ENCODE measurements around the gene PSMG3.

The PSMG3 gene

DNA sequence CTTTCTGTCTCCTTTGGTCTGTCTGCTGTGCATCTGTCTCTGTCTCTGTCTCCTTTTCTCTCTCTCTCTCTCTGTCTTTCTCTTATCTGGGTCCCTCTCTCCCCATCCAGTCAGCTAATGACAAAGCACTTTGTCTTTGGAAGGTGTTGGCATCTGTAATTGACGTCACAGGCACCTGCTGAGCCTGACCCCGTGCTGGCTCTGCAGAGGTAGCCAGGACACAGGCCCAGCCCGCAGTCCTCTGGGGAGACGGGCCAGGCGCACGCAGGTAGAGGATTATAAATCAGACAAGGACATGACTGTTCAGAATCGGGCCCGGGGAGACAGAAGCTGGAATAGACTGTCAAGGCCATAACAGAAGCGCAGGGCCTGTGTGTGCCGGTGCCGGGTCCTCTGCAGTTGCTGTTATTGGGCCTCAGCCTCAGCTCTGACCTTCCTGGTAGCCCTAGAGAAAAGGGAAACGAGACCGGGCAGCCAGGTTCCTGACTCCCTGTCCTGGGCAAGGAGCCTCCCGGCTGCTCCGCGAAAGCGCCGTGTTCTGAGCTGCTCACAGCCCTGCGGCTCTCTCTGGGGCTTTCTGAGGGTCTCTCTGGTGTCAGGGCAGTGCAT, 10.7 kb upstream of the PSMG3 start:
- no peak for DNase-seq (ENCODE audit: low read depth)
- TF ChIP-seq, protein P1, sequence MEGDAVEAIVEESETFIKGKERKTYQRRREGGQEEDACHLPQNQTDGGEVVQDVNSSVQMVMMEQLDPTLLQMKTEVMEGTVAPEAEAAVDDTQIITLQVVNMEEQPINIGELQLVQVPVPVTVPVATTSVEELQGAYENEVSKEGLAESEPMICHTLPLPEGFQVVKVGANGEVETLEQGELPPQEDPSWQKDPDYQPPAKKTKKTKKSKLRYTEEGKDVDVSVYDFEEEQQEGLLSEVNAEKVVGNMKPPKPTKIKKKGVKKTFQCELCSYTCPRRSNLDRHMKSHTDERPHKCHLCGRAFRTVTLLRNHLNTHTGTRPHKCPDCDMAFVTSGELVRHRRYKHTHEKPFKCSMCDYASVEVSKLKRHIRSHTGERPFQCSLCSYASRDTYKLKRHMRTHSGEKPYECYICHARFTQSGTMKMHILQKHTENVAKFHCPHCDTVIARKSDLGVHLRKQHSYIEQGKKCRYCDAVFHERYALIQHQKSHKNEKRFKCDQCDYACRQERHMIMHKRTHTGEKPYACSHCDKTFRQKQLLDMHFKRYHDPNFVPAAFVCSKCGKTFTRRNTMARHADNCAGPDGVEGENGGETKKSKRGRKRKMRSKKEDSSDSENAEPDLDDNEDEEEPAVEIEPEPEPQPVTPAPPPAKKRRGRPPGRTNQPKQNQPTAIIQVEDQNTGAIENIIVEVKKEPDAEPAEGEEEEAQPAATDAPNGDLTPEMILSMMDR (conservative IDR thresholded peaks at IDR 0.05; ENCODE audit: low read depth, low read length) = no peak
- no peak overlapping the region for H3K4me3 ChIP-seq (ENCODE audit: low read length)

DNA sequence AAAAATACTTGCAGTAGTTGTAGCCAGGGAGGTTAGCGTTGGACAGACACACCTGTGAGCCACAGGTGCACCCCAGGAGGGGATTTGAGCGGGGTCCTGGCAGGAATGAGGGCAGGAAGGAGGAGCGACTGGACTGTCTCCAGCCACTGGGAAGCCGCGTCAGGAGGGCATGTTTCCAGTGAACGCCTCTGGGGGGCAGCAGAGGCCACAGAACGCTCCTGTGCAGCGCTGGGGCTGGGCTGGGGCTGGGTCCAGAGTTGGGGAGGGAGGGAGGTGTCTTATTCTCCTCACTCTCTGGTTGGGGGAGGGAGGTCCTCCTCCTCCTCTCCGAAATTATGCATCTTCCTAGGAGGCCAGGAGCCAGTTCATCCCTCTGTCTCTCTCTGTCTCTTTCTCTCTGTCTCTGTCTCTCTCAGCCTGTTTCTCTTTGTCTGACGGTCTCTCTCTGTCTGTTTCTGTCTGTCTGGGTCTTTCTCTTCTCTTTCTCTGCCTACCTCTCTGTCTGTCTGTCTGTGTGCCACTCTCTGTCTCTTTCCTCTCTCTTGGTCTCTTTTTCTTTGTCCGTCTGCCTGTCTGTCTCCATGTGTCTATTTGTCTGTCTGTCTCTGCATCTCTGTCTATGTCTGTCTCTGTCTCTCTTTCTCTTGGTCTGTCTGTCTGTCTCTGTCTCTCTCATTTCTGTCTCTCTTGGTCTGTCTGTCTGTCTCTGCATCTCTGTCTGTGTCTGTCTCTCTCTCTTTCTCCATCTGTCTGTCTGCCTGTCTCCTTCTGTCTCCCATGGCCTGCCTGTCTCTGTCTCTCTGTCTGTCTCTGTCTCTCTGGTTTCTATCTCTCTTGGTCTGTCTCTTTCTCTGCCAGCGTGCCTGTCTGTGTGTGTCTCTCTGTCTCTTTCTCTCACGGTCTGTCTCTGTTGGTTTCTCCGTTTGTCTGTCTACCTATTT, 9.9 kb upstream of the PSMG3 start:
- TF ChIP-seq, protein P1 (conservative IDR thresholded peaks at IDR 0.05; ENCODE audit: low read depth, low read length) = peak; percentile 84
- DNase-seq (ENCODE audit: low read depth) = no peak
- no peak overlapping the region for H3K4me3 ChIP-seq (ENCODE audit: low read length)

DNA sequence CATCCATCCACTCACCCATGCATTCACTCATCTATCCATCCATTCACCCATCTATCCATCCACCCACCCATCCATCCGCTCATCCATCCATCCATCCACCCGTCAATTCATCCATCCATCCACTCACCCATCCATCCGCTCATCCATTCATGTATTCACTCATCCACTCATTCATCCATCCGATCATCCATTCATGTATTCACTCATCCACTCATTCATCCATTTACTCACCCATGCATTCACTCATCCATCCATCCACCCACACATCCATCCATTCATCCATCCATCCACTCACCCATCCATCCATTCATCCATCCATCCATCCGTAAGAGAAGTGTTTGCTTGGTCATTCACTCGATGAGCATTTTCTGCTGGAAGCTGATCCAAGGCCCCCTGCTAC, 8.7 kb upstream of the PSMG3 start:
- TF ChIP-seq, protein P1 (conservative IDR thresholded peaks at IDR 0.05; ENCODE audit: low read depth, low read length) = no peak
- no peak for DNase-seq (ENCODE audit: low read depth)

DNA sequence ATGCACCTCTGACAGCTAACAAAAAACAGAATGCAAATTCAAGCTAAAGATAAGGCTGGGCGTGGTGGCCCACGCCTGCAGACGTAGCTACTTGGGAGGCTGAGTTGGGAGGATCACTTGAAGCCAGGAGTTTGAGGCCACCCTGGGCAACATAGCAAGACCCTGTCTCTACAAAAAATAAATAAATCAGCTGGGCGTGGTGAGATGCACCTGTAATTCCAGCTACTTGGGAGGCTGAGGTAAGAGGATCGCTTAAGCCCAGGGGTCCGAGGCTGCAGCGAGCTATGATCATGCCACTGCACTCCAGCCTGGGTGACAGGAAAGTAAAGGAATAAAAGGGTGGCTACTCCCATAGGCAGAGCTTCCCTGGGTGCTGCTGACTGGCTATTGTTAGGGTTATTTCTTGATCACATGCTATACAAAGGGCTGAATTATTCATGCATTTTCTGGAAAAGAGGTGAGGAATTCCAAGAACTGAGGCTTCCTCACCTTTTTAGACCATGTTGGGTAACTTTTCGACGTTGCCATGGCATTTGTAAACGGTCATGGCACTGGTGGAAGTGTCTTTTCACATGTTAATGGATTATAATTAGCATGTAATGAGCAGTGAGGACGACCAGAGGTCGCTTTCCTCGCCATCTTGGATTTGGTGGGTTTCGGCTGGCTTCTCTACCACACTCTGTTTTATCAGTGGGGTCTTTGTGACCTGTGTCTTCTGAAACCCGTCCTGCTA, 6.9 kb upstream of the PSMG3 start:
- no peak for DNase-seq (ENCODE audit: low read depth)
- TF ChIP-seq, protein P1 (conservative IDR thresholded peaks at IDR 0.05; ENCODE audit: low read depth, low read length) = no peak
- no peak overlapping the region for H3K4me3 ChIP-seq (ENCODE audit: low read length)

More for the DNA sequence above, 8.7 kb upstream of the PSMG3 start:
- H3K4me3 ChIP-seq (ENCODE audit: low read length) = no peak overlapping the region

DNA sequence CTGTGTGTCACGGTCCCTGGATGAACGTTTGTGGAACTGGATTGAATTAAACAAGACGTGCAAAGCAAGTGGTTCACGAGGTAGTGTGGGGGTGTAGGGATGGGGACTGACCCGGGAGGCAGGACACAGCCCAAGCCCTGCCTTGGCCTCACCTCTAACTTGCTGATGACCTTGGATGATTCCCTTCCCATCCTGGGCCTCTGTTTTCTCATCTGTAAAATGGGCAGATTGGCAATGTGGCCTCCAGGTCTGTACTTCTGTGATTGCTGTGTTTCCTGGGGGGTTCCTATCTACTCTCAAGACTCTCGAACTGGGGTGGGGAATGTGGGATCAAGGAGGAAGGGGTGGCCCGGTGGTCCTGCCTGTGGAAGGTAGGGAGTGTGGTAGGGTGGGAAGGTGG, 6.0 kb upstream of the PSMG3 start:
- H3K4me3 ChIP-seq (ENCODE audit: low read length) = no peak overlapping the region
- DNase-seq (ENCODE audit: low read depth) = no peak
- TF ChIP-seq, protein P1 (conservative IDR thresholded peaks at IDR 0.05; ENCODE audit: low read depth, low read length) = no peak

DNA sequence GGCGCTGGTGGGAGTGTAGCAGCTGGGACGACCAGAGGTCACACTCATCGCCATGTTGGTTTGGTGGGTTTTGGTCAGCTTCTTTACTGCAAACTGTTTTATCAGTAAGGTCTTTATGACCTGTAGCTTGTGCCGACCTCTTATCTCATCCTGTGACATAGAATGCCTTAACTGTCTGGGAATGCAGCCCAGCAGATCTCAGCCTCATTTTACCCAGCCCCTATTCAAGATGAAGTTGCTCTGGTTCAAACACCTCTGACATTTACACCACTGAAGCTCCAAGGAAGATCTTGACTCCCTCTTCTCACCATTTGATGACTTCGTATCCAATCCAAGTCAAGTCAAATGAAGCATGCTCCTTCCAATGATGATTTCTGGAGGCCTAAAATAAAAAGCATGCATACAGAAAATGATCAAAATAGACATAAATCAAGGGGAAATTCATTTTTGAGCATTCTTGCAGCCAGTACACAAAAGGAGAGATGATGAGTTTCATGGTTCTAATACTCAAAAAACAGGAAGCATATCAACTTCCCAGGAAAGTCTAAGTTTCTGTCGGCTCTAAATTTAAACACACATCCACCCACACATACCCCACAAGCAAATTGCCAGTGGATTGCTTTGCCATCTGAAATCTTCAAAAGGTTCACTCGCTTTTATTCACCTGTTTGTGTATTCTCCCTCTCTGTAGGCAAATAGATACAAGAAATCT, 2.4 kb upstream of the PSMG3 start:
- TF ChIP-seq, protein P1 (conservative IDR thresholded peaks at IDR 0.05; ENCODE audit: low read depth, low read length) = no peak
- no peak for DNase-seq (ENCODE audit: low read depth)
- H3K4me3 ChIP-seq (ENCODE audit: low read length) = no peak overlapping the region

Measured in retinal pigment epithelial cell (primary cell).